GM19099 (cell line): ENCODE results near the gene LUC7L.

ENCODE experiments used
- POLR2A ChIP-seq: IDR thresholded peaks from 3 replicates; pipeline ENCODE4 v1.6.1; 2011; ENCODE audit warnings: low read depth; ENCODE audit not compliant: insufficient read length; ENCODE audit errors: extremely low read depth

LUC7L gene

DNA sequence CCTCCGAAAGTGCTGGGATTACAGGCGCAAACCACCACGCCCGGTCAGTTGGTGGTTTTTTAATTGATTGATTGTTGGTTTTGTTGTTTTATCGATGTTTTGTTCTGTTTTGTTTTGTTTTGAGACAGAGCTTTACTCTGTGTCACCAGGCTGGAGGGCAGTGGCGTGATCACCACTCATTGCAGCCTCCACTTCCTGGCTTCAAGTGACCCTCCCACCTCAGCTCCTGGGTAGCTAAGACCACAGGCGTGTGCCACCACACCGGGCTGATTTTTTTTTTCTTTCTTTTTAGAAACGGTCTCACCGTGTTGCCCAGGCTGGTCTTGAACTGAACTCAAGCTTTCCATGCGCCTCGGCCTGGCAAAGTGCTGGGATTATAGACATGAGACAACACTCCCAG, 17.8 kb upstream of the LUC7L start:
- TF ChIP-seq POLR2A = no peak

DNA sequence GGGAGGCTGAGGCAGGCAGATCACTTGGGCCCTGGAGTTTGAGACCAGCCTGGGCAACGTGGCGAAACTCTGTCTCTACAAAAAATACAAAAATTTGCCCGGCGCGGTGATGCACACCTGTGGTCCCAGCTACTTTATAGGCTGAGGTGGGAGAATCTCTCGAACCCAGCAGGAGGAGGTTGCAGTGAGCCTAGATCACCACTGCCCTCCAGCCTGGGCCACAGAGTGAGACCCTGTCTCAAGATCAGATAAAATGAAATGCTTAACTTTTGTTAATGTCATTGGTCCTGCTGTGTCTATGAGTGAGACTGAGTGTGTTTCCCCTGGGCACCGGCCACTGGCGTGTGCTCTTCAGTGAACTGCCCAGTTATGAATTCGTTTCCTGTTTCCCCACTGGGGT, 15.9 kb upstream of the LUC7L start:
- no peak for TF ChIP-seq POLR2A

DNA sequence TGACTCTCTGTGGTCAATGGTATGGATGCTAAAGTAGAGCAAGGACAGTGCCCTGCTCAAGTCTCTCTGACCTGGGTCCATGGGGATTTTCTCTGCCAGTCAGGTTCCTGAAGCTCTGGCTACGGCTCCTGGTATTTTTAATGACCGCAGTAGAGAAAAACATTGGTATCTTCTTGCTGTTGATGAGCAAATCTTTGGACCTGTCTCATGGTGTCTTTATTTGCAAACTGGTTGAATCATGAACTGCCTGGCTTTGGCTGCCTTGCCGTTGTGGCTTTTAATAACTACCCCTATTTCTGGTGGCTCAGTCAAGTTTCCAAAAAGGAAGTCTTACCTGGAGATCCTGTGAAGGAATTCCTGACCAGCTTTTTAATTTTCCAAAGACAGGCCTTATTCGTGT, 14.1 kb upstream of the LUC7L start:
- no peak for TF ChIP-seq POLR2A

DNA sequence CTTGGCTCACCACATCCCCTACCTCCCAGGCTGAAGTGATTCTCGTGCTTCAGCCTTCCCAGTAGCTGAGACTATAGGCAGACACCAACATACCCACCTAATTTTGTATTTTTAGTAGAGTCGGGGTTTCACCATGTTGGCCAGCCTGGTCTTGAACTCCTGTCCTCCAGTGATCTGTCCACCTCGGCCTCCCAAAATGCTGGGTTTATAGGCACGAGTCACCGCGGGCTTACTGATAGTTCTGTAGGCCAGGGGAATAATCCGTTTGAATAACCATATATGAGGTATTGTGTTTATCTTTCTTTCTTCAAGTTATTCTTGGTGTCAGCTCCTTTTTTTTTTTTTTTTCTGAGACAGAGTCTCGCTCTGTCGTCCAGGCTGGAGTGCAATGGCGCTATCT, 13.0 kb upstream of the LUC7L start:
- TF ChIP-seq POLR2A = no peak

DNA sequence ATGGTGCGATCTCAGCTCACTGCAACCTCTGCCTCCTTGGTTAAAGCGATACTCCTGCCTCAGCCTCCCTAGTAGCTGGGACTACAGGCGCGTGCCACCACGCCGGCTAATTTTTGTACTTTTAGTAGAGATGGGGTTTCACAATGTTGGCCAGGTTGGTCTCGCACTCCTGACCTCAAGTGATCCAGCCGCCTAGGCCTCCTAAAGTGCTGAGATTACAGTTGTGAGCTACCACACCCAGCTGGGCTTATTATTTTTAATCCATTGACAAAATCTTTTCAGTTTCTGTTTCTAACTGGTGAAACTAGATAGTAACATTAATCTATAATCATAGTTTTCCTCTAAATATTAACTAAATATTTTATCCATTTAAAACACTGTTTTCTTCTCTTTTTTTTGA, 11.3 kb upstream of the LUC7L start:
- TF ChIP-seq POLR2A = no peak

DNA sequence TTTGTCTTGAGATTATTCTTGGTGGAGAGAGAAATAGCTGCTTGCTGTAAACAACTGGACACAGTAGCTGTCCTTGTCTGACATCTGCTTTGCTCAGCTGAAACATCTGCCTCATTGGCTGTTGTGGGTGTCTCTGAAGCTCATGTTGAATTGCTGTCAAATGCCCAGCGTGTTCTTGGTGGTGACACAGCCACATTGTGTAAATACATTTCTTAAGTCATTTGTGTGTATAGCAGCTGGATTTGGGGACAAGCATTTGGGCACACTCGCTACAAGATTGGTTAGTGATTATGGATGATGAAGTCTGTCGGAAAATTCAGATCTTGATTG, 10.7 kb upstream of the LUC7L start:
- TF ChIP-seq POLR2A = no peak

DNA sequence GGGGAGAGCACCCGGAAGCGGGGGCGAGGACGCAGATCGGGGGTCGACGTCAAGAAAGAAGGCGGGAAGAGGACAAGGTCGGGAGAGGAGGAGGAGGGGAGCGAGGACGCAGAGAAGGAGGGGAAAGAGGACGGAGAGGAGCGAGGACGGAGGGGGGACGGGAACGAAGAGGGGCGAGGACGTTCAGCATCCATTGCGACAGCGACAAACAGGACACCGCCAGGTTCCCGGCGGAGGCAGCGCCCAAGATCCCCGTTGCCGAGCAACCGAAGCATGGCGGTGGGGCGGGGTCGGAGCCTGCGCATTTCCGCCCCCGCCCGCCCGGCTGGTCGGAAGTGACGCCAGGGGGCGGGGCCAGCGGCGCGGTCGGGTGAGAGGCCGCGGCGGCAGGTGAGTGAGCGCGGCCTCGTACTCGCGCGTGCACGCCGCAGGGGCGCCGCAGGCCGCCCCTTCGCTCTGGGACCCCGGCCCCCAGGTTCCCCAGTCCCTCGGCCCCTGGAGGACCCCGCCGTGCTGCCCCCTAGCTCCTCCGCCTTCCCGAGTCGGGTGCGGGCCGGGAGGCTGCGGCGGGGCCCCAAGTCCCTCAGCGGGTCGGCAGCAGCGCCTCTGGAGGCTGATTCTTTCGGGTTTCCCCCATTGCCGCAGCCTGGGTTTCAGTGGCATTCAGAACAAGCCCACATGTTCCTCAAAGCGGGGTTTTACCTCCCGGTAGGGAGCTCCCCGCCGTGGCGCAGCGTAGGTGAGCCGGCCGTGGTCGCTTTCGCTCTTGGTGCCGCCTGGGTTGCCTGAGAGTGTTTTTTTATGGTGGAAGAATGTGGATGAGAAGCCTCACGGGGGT, 5.4 kb upstream of the LUC7L start, which contains the start of gene FAM234A:
Gene FAM234A, plus strand, starts transcription at position 354 of the 838 bp plus-strand sequence. CDS start 19,593 bp downstream, outside the sequence.
- TF ChIP-seq POLR2A = peak; percentile 96

DNA sequence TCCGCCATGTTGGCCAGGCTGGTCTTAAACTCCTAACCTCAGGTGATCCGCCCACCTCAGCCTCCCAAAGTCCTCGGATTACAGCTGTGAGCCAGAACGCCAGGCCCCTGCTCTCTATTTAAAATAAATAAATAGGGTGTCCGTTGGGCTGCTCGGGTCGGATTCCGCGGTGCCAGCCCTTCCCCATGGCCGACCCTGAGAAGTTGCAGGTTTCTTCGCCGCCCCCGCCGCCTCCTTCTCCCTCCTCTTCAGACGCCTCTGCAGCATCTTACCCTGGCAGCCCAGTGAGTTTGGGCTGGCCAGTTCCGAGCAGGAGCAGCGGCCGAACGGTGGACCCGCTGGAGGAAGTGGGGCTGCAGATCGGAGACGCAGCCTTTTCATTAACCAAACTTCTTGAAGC, 1.7 kb upstream of the LUC7L start:
- no peak for TF ChIP-seq POLR2A

DNA sequence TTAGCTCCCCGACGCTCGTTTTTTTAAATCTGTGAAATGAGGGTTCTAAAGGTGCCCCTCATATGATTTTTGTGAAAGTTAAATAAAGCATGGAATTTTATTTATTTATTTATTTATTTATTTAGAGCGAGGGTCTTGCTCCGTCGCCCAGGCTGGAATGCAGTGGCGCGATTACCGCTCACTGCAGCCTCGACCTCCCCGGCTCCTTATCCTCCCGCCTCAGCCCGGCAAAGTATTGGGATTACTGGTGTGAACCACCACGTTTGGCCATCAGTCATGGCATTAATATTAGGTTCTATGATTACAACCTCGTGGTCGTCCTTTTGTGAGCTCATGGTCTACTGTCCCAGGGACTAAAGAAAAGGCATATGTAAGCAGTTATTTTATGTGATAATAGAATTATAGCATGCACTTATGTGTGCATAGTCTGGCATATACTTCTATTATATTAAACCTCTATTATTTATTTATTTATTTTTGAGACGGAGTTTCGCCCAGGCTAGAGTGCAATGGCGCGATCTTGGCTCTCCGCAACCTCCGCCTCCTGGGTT, 557 bp upstream of the LUC7L start:
- TF ChIP-seq POLR2A = no peak

DNA sequence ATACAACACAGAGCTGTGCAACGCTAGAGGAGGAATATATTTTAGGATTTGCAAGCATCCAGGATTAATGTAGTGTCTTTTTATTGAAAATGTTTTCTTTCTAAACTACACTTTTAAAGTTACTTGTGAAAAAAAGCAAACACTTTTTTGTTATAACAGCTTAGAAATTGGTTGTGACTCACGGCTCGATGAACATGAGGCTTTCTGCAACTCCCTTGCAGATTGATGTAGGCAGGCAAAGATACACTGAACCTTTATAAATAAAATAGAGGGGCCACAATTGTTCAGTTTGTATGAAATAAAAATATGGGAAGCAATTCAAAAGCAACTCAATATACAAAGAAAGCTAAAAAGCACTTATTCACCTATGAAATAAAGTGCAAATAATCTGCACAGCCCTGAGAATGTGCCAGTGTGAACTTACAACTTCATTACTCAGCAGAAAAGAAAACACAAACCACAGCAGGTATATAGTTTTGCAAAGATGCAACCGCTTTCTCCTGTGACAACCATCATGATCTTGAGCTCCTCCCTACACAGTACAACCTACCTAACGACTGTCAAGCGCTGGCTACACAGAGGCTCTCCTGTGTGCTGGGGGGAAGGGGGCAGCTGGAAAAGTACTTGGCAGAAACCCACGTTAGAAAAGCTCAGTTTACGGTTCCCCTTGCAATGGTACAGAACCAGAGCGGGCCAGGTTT, 948 bp downstream of the LUC7L start:
- no peak for TF ChIP-seq POLR2A

DNA sequence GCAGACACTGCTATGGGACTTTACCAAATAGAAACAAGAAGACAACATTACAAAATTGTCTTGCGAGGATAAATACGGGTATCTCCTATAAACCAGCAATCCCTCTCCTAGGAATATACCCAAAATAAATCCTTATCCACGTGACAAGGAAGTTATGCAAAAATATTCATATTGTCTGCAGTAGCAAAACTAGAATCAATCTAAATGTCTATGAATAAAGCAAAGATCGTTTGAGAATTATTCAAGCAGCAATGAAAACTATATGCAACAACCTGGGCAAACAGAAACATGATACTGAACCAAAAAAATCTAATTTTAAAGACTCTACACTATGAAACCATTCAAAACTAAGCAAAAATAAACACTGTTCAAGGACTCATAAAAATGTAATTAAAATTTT, 9.2 kb downstream of the LUC7L start:
- TF ChIP-seq POLR2A = no peak

DNA sequence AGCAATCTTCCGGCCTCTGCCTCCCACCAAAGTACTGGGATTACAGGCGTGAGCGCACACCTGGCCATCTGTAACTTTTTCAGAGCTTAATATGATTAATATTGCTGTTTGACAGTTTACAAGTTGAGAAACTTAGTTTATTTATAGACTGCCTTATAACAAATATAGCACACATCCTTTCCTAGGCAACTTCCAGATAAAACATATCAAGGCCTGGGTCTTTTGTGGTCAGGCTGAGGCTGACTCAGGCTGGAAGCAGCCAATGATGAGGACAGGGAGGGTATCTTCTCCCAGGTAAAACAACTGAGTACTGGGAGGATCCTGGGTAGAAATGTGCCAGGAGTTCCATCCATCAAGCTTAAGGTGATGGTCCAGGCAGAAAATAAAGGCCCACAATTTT, 16.2 kb downstream of the LUC7L start:
- TF ChIP-seq POLR2A = no peak

DNA sequence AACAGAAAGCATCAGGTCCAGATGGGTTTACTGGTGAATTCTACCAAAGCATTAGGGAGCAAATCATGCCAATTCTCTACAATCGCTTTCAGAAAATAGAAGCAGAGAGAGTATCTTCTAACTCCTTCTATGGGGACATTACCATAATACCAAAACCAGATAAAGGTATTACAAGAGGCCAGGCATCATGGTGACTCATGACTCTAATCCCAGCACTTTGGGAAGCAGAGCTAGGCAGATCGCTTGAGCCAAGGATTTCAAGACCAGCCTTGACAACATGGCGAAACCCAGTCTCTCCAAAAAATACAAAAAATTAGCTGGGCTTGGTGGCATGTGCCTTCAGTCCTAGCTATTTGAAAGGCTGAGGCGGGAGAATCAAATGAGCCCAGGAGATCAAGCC, 26.0 kb downstream of the LUC7L start:
- TF ChIP-seq POLR2A = no peak

DNA sequence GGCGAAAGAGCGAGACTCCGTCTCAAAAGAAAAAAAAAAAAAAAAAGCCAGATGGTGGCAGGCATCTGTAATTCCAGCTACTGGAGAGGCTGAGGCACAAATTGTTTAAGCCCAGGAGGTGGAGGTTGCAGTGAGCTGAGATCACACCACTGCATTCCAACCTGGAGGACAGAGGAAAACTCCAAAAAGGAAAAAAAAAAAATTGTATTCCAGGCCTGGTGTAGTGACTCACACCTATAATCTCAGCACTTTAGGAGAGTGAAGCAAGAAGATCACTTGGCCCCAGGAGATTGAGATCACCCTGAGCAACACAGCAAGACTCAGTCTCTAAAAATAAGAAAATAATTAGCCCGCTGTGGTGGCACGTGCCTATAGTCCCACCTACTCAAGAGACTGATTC, 28.9 kb downstream of the LUC7L start:
- no peak for TF ChIP-seq POLR2A

DNA sequence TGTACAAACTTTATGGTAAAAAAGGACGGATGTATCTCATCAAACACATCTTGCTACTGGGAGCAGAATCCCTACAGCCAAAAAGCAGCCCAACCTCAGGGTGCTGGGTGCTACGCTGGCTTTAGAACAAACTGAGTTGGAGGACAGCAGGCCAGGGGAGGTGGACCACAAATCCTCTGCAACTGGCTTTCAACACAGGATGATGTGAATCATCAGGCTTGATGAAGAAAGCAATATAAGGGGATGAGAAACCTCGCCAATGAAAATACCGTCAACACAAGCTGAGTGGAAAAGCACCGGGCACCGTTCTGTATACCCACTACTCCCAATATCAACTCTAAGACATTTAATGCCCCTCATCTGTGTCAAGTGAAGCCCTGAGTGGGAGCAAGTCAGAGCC, 34.7 kb downstream of the LUC7L start:
- TF ChIP-seq POLR2A = no peak

DNA sequence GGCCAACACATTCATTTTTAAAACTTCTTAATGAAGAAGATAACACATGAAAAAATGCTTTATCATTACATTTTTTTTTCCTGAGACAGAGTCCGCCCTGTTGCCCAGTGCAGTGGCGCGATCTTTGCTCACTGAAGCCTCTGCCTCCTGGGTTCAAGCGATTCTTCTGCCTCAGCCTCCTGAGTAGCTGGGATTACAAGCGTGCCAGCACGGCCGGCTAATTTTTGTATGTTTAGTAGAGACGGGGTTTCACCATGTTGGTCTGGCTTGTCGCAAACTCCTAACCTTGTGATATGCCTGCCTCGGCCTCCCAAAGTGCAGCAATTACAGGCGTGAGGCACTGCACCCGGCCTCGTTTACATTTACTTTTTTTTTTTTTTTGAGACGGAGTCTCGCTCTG, 35.8 kb downstream of the LUC7L start:
- TF ChIP-seq POLR2A = no peak
